ENCODE data around the gene CELF4.

The CELF4 gene

DNA sequence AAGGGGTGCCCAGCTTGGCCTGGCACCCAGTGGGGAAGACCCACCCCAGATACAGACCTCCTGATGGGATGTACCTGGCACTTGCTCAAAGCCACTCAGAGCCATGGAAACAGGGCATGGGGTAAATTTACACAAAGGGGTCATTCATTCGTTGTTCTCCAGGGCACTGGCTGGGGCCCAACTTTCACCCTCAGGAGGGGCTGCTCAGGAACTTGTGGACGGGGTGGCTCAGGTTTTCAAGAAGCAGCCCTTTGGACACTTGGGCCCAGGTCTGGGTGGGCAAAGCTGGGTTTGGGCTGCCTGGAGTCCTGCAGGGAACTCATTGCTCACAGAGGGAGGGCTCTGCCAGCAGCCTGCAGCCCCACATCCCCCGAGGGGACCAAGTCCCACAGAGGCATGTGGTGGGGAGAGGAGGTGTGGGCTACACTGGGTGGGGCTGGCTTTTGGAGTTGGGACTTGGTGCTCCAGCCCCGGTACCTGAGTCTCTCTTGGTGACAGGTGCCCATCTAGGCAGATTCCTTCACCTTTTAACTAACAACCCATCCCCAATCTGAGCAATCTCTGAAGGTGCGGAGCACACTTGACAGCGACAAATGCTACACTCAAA lies 172.3 kb downstream of the CELF4 start:
- TF ChIP-seq, protein P1, sequence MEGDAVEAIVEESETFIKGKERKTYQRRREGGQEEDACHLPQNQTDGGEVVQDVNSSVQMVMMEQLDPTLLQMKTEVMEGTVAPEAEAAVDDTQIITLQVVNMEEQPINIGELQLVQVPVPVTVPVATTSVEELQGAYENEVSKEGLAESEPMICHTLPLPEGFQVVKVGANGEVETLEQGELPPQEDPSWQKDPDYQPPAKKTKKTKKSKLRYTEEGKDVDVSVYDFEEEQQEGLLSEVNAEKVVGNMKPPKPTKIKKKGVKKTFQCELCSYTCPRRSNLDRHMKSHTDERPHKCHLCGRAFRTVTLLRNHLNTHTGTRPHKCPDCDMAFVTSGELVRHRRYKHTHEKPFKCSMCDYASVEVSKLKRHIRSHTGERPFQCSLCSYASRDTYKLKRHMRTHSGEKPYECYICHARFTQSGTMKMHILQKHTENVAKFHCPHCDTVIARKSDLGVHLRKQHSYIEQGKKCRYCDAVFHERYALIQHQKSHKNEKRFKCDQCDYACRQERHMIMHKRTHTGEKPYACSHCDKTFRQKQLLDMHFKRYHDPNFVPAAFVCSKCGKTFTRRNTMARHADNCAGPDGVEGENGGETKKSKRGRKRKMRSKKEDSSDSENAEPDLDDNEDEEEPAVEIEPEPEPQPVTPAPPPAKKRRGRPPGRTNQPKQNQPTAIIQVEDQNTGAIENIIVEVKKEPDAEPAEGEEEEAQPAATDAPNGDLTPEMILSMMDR (IDR thresholded peaks at IDR 0.05; ENCODE audit: low read depth, low read length, missing control alignments), result no peak
- in situ Hi-C loops (cut with HindIII; ENCODE audit: low pct_ligation_motif_present, low sequenced_read_pairs), result no loop called here
- Histone ChIP-seq H3K36me3 (replicated peaks) (no peaks in the 10 kb centered on the region), H3K27me3 (replicated peaks) (peaks cover 6% of the 10 kb centered on the region), H3K27ac (no peak overlapping the region), H3K4me3 (ENCODE audit: low read depth, low read length) (no peak overlapping the region)
- DNase-seq, result no peak

DNA sequence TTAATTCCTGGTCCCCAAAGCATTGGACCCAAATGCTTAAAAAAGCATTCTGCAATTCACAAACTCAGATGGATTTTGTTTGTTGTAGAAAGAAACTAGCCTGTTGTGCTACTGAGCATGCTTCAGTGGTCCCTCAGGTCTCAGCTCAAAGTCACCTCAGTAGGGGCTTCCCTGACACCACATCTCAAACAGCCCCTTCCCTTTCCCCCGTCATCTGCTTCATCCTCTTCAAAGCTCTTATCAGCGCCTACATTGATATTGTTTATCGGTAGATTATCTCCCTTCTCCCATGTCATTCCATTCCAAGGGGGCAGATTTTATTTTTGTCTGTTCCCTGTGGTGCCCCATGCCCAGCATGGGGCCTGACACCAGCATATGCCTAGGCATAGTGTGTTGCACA lies 172.9 kb downstream of the CELF4 start:
- Histone ChIP-seq H3K27ac (no peak overlapping the region), H3K4me3 (ENCODE audit: low read depth, low read length) (no peak overlapping the region), H3K36me3 (replicated peaks) (no peaks in the 10 kb centered on the region), H3K27me3 (replicated peaks) (peaks cover 6% of the 10 kb centered on the region)
- TF ChIP-seq, protein P1 (IDR thresholded peaks at IDR 0.05; ENCODE audit: low read depth, low read length, missing control alignments), result no peak
- DNase-seq, result no peak
- in situ Hi-C loops (cut with HindIII; ENCODE audit: low pct_ligation_motif_present, low sequenced_read_pairs), result no loop called here

- Histone ChIP-seq H3K36me3 (replicated peaks) (no peaks in the 10 kb centered on the region), H3K27me3 (replicated peaks) (peaks cover 6% of the 10 kb centered on the region), H3K4me3 (ENCODE audit: low read depth, low read length) (no peak overlapping the region), H3K27ac (no peak overlapping the region)
- TF ChIP-seq, protein P1 (IDR thresholded peaks at IDR 0.05; ENCODE audit: low read depth, low read length, missing control alignments), result no peak
- in situ Hi-C loops (cut with HindIII; ENCODE audit: low pct_ligation_motif_present, low sequenced_read_pairs), result no loop called here
- DNase-seq, result no peak
Measured at GRCh38 chr18:37391698-37392548, 173.7 kb downstream of the CELF4 start.

GRCh38 chr18:37391156-37391555 lies 174.4 kb downstream of the CELF4 start:
- in situ Hi-C loops (cut with HindIII; ENCODE audit: low pct_ligation_motif_present, low sequenced_read_pairs), result no loop called here
- TF ChIP-seq, protein P1 (IDR thresholded peaks at IDR 0.05; ENCODE audit: low read depth, low read length, missing control alignments), result no peak
- H3K27ac ChIP-seq, result no peak overlapping the region
- no peaks in the 10 kb centered on the region for H3K36me3 ChIP-seq (replicated peaks)
- H3K4me3 ChIP-seq (ENCODE audit: low read depth, low read length), result no peak overlapping the region
- no peak for DNase-seq
- H3K27me3 ChIP-seq (replicated peaks), result peaks cover 6% of the 10 kb centered on the region

- in situ Hi-C loops (cut with HindIII; ENCODE audit: low pct_ligation_motif_present, low sequenced_read_pairs), result no loop called here
- DNase-seq, result no peak
- TF ChIP-seq, protein P1 (IDR thresholded peaks at IDR 0.05; ENCODE audit: low read depth, low read length, missing control alignments), result no peak
- no peak overlapping the region for H3K4me3 ChIP-seq (ENCODE audit: low read depth, low read length)
- H3K27me3 ChIP-seq (replicated peaks), result peaks cover 6% of the 10 kb centered on the region
- H3K36me3 ChIP-seq (replicated peaks), result no peaks in the 10 kb centered on the region
- H3K27ac ChIP-seq, result no peak overlapping the region
Measured at GRCh38 chr18:37390687-37391086, 174.9 kb downstream of the CELF4 start.
